PFSK-1 (cell line): ENCODE data around the gene GSC.

ENCODE experiments used
- POLR2AphosphoS5 ChIP-seq: IDR thresholded peaks from 2 replicates; pipeline ENCODE4 v1.6.1; 2012; ENCODE audit warnings: low read depth, mild to moderate bottlenecking, control low read depth, low read length, moderate library complexity
- REST ChIP-seq, 2 experiments: IDR thresholded peaks; 2 replicates each; pipeline versions ENCODE4 v1.6.1 to v1.8.0; 2011 to 2012; ENCODE audit warnings: low read depth in 2 of 2, low read length in 2 of 2, control low read depth in 1 of 2, inconsistent platforms in 1 of 2, mild to moderate bottlenecking in 1 of 2, moderate library complexity in 1 of 2; ENCODE audit not compliant: insufficient read depth in 1 of 2
- TAF1 ChIP-seq: IDR thresholded peaks from 2 replicates; pipeline ENCODE4 v1.6.1; 2012; ENCODE audit warnings: low read length, control low read depth, borderline replicate concordance; ENCODE audit not compliant: insufficient read depth

- no peak for TF ChIP-seq TAF1
- no peak for TF ChIP-seq REST (IDR thresholded peaks at IDR 0.05; ENCODE audit: insufficient read depth in 1 of 2, low read depth in 2 of 2, low read length in 2 of 2)
- TF ChIP-seq POLR2AphosphoS5, result no peak
Observed at GRCh38 chr14:94819531-94819930, 49.6 kb upstream of the GSC start.
